ENCODE measurements around the gene FYN. TPM values are rescaled to one million over a fixed set of nuclear protein-coding genes. Genes with fewer than 3 reads are reported as not detected.

Gene FYN
- total RNA-seq, 2 donors from 2014 or later, result 25.7 to 83.1 TPM

DNA sequence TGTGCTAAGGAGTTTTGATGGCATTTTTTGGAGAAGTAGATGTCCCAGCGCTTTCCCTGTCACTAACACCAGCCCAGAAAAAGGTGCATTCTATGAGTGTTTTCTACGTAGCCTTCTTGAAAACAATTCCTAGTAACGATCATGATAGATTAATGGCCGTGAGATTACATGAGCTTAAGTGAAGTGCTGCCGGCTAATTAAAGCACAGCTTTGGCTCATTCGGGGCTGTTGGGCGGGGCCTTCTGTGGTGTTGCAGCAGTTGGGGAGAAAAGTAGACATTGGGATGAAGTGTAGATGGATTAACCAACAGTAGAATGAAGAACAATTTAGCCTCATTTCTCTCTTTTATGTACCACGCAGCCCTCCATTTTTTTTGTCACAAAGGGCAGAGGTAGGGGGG is 246.8 kb downstream of the FYN start:
- TF ChIP-seq POLR2A (IDR thresholded peaks at IDR 0.05), result no peak
- TF ChIP-seq, protein P1, sequence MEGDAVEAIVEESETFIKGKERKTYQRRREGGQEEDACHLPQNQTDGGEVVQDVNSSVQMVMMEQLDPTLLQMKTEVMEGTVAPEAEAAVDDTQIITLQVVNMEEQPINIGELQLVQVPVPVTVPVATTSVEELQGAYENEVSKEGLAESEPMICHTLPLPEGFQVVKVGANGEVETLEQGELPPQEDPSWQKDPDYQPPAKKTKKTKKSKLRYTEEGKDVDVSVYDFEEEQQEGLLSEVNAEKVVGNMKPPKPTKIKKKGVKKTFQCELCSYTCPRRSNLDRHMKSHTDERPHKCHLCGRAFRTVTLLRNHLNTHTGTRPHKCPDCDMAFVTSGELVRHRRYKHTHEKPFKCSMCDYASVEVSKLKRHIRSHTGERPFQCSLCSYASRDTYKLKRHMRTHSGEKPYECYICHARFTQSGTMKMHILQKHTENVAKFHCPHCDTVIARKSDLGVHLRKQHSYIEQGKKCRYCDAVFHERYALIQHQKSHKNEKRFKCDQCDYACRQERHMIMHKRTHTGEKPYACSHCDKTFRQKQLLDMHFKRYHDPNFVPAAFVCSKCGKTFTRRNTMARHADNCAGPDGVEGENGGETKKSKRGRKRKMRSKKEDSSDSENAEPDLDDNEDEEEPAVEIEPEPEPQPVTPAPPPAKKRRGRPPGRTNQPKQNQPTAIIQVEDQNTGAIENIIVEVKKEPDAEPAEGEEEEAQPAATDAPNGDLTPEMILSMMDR (IDR thresholded peaks at IDR 0.05), result no peak
- WGBS, 2 donors, result 39 to 46% methylated on average over 8 of the region's 8 CpGs
- intact Hi-C loops (cut with DNase I), result no loop called here
- Histone ChIP-seq H3K27me3 (no peaks in the 10 kb centered on the region), H3K4me3 (no peak overlapping the region), H3K27ac (peak overlapping the region in 2 of 4 donors; percentile 1 to 39), H3K4me1 (peaks cover 9% of the 10 kb centered on the region), H3K36me3 (replicated peaks in 1 of 2; ENCODE audit: insufficient read depth in 1 of 2, low read depth in 2 of 2) (no peaks in the 10 kb centered on the region), H3K9me3 (no peaks in the 10 kb centered on the region)
- ATAC-seq (peak; percentile 2), DNase-seq (peak in 1 of 4 donors; percentile 17)

DNA sequence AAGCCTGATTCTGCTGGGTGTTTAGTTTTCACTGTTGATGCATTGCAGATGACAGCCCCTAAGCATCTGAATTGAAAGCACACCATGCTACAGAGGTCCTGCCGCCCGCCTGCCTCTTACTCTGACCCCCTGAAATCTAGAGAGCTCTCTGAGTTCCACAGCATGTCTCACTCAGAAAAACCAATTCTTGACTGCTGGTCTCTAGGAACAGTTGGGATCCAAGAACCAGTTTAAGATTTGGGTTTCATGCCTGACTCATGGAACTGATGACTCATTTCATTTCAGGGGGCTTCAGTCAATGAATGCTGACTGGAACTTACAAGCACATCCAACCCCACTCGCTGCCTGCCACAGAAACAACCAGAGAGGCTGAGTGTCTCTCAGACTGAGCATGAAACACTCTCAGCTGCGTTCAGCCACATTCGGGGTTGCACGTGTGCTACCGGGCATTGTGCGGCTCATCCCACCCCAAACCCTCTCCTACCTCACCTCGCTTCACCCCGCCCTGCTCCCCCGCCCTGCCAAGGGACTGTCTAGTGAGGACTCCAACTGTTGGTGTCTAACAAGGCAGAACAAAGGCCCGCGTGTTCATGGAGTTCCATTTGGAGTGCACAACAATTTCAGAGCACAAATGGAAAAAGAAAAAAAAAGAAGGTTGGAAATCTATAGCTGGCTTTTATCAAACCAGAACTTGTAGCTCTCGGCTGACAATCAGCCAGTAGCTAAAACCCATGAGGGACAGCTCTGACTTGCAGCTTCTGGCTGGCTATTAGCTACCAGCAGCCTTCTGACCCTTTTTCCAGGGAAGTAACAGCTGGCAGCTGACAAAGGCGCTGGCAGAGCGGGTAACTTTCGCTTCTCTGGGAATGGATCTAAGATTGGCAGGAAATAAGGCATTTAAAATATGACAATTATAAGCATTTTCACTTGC is 247.5 kb downstream of the FYN start:
- intact Hi-C loops (cut with DNase I), result no loop called here
- 62 to 63% methylated on average over 17 of the region's 17 CpGs for WGBS, 2 donors
- no peaks in the 10 kb centered on the region for H3K27me3 ChIP-seq
- no peaks in the 10 kb centered on the region for H3K9me3 ChIP-seq
- H3K4me3 ChIP-seq, result no peak overlapping the region
- H3K27ac ChIP-seq, result peak overlapping the region in 2 of 4 donors; percentile 1 to 39
- TF ChIP-seq, protein P1 (IDR thresholded peaks at IDR 0.05), result no peak
- no peak for TF ChIP-seq POLR2A (IDR thresholded peaks at IDR 0.05)
- no peaks in the 10 kb centered on the region for H3K36me3 ChIP-seq (replicated peaks in 1 of 2; ENCODE audit: insufficient read depth in 1 of 2, low read depth in 2 of 2)
- peaks cover 9% of the 10 kb centered on the region for H3K4me1 ChIP-seq
- ATAC-seq, result peak; percentile 79
- DNase-seq, result peak; percentile 46 to 71 (median 64)

DNA sequence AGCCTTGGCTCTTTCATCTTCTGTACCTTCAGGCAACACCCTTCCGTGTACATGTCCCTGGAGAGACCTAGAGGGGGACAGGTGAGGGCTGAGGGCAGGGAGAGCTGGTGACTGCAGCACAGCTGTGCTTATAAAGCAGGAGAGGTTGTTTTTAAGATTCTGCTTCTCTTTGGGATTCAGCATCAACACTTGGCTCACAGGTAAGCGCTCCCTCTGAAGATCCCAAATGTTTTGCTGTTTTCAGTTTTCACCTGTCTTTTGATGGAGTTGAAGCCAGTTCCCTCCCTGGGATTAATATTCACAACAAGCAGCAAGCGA is 248.2 kb downstream of the FYN start:
- intact Hi-C loops (cut with DNase I), result no loop called here
- peaks cover 12% of the 10 kb centered on the region for H3K4me1 ChIP-seq
- no peak for TF ChIP-seq POLR2A (IDR thresholded peaks at IDR 0.05)
- TF ChIP-seq, protein P1 (IDR thresholded peaks at IDR 0.05), result no peak
- no peaks in the 10 kb centered on the region for H3K9me3 ChIP-seq
- 92 to 96% methylated on average over 3 of the region's 3 CpGs for WGBS, 2 donors
- H3K27me3 ChIP-seq, result no peaks in the 10 kb centered on the region
- no peak overlapping the region for H3K27ac ChIP-seq
- no peaks in the 10 kb centered on the region for H3K36me3 ChIP-seq (replicated peaks in 1 of 2; ENCODE audit: insufficient read depth in 1 of 2, low read depth in 2 of 2)
- DNase-seq, result no peak
- no peak for ATAC-seq
- no peak overlapping the region for H3K4me3 ChIP-seq

DNA sequence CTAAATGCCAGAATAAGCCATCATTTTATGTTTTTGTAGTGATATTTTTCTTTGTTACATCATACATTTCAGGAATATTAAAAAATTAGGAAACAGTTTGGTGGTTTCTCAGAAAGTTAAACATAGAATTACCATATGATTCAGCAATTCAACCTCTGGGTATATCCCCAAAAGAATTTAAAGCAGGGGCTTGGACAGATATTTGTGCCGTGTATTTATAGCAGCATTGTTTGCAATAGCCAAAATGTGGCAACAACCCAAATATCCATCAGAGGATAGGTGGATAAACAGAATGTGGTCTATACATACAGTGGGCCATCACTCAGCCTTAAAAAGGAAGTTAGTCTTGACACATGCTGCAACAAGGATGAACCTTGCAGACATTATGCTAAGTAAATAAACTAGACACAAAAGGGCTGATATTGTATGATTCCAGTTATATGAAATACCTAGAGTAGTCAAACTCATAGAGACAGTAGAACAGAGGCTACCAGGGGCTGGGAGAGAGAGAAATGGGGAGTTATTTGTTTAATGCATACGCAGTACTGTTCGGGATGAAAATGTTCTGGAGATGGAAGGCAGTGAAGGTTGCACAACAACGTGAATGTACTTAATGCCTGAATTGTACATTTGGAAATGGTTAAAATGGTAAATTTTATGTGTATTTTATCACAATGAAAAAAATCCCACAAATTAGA is 248.7 kb downstream of the FYN start:
- intact Hi-C loops (cut with DNase I), result no loop called here
- WGBS, 2 donors, result 74 to 83% methylated on average over 4 of the region's 4 CpGs
- no peak for TF ChIP-seq POLR2A (IDR thresholded peaks at IDR 0.05)
- TF ChIP-seq, protein P1 (IDR thresholded peaks at IDR 0.05), result no peak

More for the DNA sequence above, 248.7 kb downstream of the FYN start:
- peaks cover 14% of the 10 kb centered on the region for H3K4me1 ChIP-seq
- no peaks in the 10 kb centered on the region for H3K27me3 ChIP-seq
- DNase-seq (no peak), ATAC-seq (no peak)
- H3K27ac ChIP-seq, result no peak overlapping the region
- no peak overlapping the region for H3K4me3 ChIP-seq
- H3K36me3 ChIP-seq (replicated peaks in 1 of 2; ENCODE audit: insufficient read depth in 1 of 2, low read depth in 2 of 2), result no peaks in the 10 kb centered on the region
- H3K9me3 ChIP-seq, result no peaks in the 10 kb centered on the region
